Thymus (tissue), 11 donors: ENCODE results near the gene TJP1. TPM values are rescaled to one million over a fixed set of nuclear protein-coding genes. Genes with fewer than 3 reads are reported as not detected.

Source experiments
- DNase-seq, 9 donors: peaks; one replicate each; pipeline ENCODE4 v3.0.0-alpha.2; 2013; ENCODE audit warnings: low spot score in 9 of 9, low read depth in 6 of 9, missing footprints in 1 of 9
- H3K27ac ChIP-seq, 2 donors: one replicate each; pipeline ENCODE4 v1.5.1; 2013; ENCODE audit warnings: control low read depth in 1 of 2, low read depth in 1 of 2, low read length in 1 of 2, mild to moderate bottlenecking in 1 of 2, moderate library complexity in 1 of 2
- H3K27me3 ChIP-seq, 2 donors: one replicate each; pipeline ENCODE4 v1.5.1; 2013; ENCODE audit warnings: low read length in 1 of 2; ENCODE audit not compliant: control insufficient read depth in 2 of 2, insufficient read depth in 1 of 2
- H3K36me3 ChIP-seq, 2 donors: one replicate each; pipeline ENCODE4 v1.5.1; 2013; ENCODE audit warnings: low read length in 1 of 2, mild to moderate bottlenecking in 1 of 2, moderate library complexity in 1 of 2; ENCODE audit not compliant: control insufficient read depth in 2 of 2, insufficient read depth in 2 of 2
- H3K4me1 ChIP-seq, 2 donors: one replicate each; pipeline ENCODE4 v1.5.1; 2013; ENCODE audit warnings: low read length in 2 of 2; ENCODE audit not compliant: control insufficient read depth in 2 of 2, insufficient read depth in 2 of 2
- H3K4me3 ChIP-seq, 2 donors: one replicate each; pipeline ENCODE4 v1.5.1; 2013; ENCODE audit warnings: low read length in 2 of 2, control low read depth in 1 of 2, mild to moderate bottlenecking in 1 of 2
- H3K9me3 ChIP-seq, 2 donors: one replicate each; pipeline ENCODE4 v1.5.1; 2013; ENCODE audit warnings: low read length in 1 of 2, mild to moderate bottlenecking in 1 of 2; ENCODE audit not compliant: control insufficient read depth in 2 of 2, insufficient read depth in 1 of 2
- WGBS: extraction: QIAGEN DNeasy Blood & Tissue Kit; methylation state at CpG from one replicate; pipeline ENCODE4 v1.1.7; 2013; 5-methylcytosine and 5-hydroxymethylcytosine counted together
- polyA plus RNA-seq: library from polyadenylated mRNA; stranded (reverse); fragments of 200-250 nt; gene quantifications from one replicate; pipeline ENCODE4 v1.2.3, GENCODE V29; 2013
- total RNA-seq: library from RNA; stranded (reverse); fragments of 120-200 nt; gene quantifications from one replicate; pipeline ENCODE4 v1.2.4, GENCODE V29; 2013
- donor health status: healthy.

TJP1 gene
- total and polyA plus RNA-seq, 2 donors = 7.3 to 11.5 TPM

DNA sequence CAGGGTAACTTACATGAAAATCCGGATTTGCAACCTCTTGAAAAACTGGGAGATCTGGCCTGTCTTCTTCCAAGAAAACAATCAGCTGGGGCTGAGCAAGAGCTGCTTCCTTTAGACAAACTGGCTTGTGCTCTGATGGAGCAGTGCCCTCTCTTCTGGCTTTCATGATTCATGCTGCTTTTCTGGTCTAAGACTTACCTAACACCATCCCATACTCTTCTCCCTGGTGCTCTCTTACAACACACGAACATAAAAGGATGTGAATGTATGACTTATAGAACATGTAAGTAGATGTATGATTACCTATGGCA is 9.9 kb downstream of the TJP1 start:
- WGBS = 90% methylated on average over 2 of the region's 2 CpGs
- H3K4me1 ChIP-seq = no peaks in the 10 kb centered on the region
- H3K36me3 ChIP-seq = no peaks in the 10 kb centered on the region
- no peaks in the 10 kb centered on the region for H3K9me3 ChIP-seq
- no peak overlapping the region for H3K4me3 ChIP-seq
- no peak for DNase-seq
- peaks cover 5 to 12% of the 10 kb centered on the region in 2 donors for H3K27me3 ChIP-seq
- H3K27ac ChIP-seq = no peak overlapping the region

DNA sequence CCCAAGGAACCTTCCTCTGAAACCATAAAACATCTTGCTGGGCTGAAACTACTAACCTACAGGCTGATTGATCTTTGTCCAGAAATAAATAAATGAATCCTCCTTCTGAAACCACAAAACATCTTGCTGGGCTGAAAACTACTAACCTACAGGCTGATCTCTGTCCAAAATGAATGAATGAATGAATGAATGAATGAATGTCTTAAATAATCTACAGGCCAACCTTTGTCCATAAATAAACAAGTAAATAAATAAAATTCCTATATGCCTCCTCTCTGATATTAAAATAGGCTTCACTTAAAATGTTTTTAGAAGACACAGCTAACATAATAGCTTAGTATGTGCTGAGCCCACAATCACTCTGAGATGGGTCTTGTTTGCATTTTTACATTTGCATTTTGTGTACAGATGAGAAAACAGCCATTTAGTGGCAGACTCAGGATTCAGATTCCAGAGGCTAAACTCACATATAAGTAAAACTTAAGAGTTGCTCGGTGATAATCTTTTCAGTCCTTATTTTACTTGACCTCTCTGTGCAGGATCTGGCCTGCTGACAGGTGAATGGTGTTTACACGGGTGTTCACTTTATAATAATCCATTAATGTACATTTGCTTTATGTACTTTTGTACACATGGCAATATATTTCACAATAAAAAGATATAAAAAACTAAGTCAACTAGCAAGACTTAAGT is 10.4 kb downstream of the TJP1 start:
- H3K36me3 ChIP-seq = no peaks in the 10 kb centered on the region
- WGBS = 95% methylated on average over 2 of the region's 2 CpGs
- no peak overlapping the region for H3K4me3 ChIP-seq
- no peaks in the 10 kb centered on the region for H3K9me3 ChIP-seq
- H3K4me1 ChIP-seq = no peaks in the 10 kb centered on the region
- no peak for DNase-seq
- no peak overlapping the region for H3K27ac ChIP-seq
- H3K27me3 ChIP-seq = peaks cover 5 to 12% of the 10 kb centered on the region in 2 donors

DNA sequence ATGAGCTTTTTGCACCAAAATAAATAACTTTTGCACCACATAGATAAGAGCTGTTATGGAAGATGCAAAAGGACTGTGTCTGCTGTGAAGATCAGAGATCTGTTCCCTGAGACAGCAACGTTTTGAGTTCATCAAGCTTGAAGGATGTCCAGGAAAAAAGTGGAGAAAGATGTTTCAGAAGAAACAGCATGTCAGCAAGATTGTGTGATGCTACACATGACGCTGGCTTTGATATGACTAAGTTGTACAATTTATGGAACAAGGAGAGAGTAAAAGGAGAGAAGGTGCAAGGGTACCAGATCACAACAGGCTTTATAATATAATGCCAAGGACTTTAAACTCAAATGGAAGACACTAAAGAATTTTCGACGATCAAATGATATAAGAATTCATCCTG is 16.6 kb downstream of the TJP1 start:
- Histone ChIP-seq H3K4me1 (no peaks in the 10 kb centered on the region), H3K36me3 (no peaks in the 10 kb centered on the region), H3K9me3 (no peaks in the 10 kb centered on the region), H3K27me3 (no peaks in the 10 kb centered on the region), H3K27ac (no peak overlapping the region), H3K4me3 (no peak overlapping the region)
- 86% methylated on average over 4 of the region's 4 CpGs for WGBS
- no peak for DNase-seq

DNA sequence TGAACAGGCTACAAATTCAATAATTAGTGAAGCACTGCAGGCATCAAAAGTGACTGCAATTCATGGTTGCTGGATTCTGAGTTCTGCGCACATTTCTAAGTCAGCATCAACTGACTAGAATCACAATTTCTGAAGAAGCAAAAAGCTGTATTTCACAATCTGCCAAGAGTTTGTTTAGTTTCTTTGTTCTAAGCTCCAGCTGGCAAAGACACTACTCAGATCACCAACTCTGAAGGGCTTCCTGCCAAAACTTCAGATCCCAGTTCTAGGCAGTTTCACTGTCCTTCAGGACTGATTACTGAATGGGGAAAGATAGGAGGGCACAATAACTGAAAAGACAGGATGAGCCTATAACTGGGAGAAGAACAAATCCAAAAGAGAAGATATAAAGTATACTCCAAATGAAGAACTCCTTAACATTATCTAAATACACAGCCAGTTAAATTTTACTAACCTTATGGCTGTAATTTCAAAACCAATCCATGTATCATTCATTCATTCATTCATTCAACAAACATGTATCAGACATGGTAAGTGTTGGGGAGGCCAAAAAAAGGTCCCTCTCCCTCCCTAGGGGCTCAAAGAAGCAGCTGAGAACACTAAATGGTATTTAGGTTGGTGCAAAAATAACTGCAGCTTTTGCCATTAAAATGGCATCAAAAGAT is 17.1 kb downstream of the TJP1 start:
- DNase-seq = no peak
- H3K27me3 ChIP-seq = no peaks in the 10 kb centered on the region
- H3K9me3 ChIP-seq = no peaks in the 10 kb centered on the region
- no peaks in the 10 kb centered on the region for H3K4me1 ChIP-seq
- H3K27ac ChIP-seq = no peak overlapping the region
- H3K4me3 ChIP-seq = no peak overlapping the region
- no peaks in the 10 kb centered on the region for H3K36me3 ChIP-seq
- WGBS = 90% methylated on average over 1 of the region's 1 CpG

DNA sequence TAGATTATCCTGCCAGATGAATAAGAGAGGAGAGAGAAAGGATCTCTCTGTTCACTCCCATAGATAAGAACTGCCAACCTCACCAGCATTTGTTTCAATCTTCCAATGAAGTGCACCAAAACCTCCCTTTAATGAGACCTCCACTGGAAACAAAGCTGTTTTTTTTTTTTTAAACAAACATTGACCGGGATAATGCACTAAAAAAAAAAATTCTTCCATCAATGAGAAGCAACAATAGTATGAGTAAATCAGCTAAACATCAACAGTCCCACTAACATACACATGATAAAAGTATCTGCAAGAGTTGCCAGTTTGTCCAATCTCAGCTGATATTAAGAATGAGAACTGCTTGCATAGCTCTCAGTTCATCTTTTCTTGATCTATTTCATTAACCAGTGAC is 19.9 kb downstream of the TJP1 start:
- Histone ChIP-seq H3K4me1 (no peaks in the 10 kb centered on the region), H3K9me3 (no peaks in the 10 kb centered on the region), H3K27ac (no peak overlapping the region), H3K4me3 (no peak overlapping the region), H3K27me3 (no peaks in the 10 kb centered on the region), H3K36me3 (no peaks in the 10 kb centered on the region)
- 93% methylated on average over 1 of the region's 1 CpG for WGBS
- DNase-seq = no peak

DNA sequence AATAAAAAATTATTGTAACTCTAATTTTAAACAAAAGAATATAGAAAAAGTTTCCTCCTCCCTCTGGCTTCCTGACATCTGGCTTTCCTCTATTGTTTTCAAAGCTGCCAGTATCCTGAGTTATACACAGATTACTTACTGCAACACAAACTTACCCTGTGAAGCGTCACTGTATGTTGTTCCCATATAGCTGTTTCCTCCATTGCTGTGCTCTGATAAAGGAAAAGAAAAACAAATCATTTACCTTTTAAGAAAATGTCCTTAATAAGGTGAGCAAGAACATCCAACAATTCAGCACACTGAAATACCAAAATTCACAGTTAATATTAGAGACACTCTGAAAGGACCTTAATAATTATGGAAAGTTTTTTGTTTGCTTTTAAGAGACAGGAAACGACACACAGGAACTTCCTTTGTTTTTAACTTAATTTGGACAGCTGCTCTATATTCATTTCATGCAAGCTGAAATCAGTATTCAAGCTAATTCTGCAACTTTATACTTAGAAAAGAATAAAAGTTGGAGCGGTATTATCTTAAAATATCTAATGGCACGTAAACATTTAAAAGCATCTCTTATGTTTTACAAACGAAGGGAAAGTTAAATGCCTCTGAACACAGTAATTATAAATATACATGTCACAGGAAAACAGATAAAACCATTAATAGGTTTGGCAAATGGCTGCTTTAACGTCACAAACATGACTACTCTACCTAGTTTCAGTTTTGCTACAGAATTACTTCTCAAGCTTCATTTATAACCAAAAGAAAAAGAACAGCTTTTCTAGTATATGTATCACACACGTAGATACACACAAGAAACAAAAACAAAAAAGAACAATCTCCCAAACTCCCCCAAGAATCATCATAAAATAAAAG is 21.5 kb downstream of the TJP1 start:
- Histone ChIP-seq H3K27ac (peak overlapping the region in 1 of 2 donors; percentile 26), H3K27me3 (no peaks in the 10 kb centered on the region), H3K36me3 (no peaks in the 10 kb centered on the region), H3K4me1 (no peaks in the 10 kb centered on the region), H3K9me3 (no peaks in the 10 kb centered on the region), H3K4me3 (no peak overlapping the region)
- no peak for DNase-seq
- WGBS = 61% methylated on average over 7 of the region's 7 CpGs

DNA sequence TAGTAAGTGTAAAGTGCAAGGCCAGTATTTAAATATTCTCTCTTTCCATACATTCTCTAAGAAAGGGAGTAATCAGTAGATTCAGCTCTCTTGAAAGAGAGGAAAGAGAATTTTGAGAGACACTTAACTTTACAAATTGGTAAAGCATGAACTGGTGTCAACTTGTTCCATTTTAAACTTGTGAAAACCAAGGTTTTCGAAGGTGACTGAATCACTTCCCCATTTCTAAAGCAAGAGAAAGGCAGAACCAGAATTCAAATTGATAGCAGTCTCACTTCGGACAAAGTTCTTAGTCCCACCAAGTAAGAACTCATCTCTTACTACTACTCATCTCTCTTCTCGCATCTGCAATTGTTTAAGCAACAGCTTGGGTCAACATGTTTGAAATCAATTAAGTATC is 22.4 kb downstream of the TJP1 start:
- H3K36me3 ChIP-seq = no peaks in the 10 kb centered on the region
- H3K9me3 ChIP-seq = no peaks in the 10 kb centered on the region
- H3K4me3 ChIP-seq = no peak overlapping the region
- DNase-seq = no peak
- no peaks in the 10 kb centered on the region for H3K4me1 ChIP-seq
- H3K27ac ChIP-seq = no peak overlapping the region
- no peaks in the 10 kb centered on the region for H3K27me3 ChIP-seq
- 45% methylated on average over 3 of the region's 3 CpGs for WGBS

DNA sequence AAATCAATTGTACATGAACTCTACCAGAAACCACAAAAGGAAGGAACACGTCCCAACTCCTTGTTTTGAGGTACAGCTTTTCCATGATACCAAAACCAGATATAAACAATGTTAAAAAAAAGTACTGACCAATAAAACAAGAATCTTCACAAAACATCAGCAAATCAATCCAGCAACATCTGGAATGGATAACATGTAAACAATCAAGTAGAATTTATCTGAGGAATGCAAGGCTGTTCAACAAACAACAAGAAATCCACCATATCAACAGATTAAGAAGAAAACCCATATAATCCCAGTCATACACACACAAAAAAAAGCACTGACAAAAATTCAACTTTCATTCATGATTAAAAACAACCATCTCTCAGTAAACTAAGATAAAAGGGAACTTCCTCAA is 26.7 kb downstream of the TJP1 start:
- no peaks in the 10 kb centered on the region for H3K36me3 ChIP-seq
- no peak for DNase-seq
- no peaks in the 10 kb centered on the region for H3K27me3 ChIP-seq
- no peak overlapping the region for H3K27ac ChIP-seq
- WGBS = 41% methylated on average over 1 of the region's 1 CpG
- no peaks in the 10 kb centered on the region for H3K9me3 ChIP-seq
- no peak overlapping the region for H3K4me3 ChIP-seq
- no peaks in the 10 kb centered on the region for H3K4me1 ChIP-seq
